NCI-H2171 (cell line): ENCODE data around the gene BAHD1.
A peak's percentile ranks its signal among the peaks of the same experiment; 100 is the strongest.

Experiments used
- DNase-seq: peaks from one replicate; lab custom pipeline; 2025; lab: John Stamatoyannopoulos, UW

The BAHD1 gene

DNA sequence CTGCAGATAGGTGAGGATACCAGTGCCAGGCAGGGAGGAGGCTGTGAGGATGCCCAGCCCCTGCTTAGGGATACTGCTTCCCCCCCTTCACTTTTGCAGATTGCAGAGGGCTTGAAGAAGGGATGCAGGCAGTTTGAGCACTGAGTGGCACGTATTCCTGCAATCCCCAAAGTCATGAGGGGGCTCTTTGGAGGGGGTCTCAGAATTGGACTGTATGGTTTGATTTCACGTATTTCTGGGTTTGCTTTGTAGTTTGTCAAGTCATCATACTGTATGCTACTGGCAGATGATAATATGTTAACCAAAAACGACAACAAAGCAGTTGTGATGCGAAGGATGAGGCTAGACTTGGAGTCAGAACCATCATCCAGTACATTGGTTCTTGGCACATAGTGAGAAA lies 58.1 kb downstream of the BAHD1 start:
- DNase-seq: no peak

DNA sequence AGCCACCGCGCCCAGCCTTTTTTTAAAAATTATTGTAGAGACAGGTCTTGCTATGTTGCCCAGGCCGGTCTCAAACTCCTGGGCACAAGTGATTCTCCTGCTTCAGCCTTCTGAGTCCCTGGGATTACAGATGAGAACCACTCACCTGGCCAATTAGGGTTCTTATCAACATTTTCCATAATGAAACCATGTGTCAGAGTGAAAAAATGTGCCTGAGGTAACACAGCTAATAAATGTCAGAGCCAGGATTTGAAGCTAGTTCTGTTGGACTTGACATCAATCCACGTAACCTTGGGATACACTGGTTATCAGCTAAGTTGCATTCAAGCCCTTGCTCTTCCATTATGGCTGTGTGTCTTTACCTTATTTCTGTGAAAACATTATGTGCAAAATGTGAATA lies 59.2 kb downstream of the BAHD1 start:
- DNase-seq: no peak

- DNase-seq: no peak
Observed at GRCh38 chr15:40500568-40501330, 60.0 kb downstream of the BAHD1 start.

GRCh38 chr15:40501487-40501886 lies 60.7 kb downstream of the BAHD1 start:
- no peak for DNase-seq

DNA sequence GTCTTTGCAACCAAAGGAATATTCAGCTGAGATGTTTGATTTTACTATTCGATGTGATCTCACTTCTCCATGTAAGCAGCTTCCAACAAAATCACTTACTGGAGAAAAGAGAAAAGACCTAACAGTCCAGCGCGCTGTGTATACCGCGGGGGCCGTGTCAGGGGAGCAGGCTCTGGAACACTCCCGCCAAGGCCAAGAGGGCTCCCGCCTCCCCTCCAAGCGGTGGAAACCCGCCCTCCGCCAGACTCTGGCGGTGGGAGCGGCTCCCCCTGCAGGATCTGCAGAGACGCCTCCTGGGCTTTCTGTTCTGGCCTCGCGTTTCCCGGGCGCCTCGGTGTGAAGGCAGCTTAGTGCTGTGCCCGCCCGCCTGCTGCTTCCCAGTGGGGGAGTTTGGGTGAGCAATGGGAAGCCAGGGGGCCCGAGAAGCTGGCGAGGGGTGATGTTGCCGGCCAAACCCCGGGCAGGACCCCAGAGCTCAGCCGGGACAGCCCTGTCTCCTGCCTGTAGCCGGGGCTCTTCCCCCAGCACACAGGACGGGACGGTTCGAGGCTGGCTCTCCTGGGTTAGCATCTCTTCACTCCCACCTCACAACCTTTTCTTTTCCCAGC lies 66.3 kb downstream of the BAHD1 start:
- peak; percentile 51 for DNase-seq

GRCh38 chr15:40508216-40508615 lies 67.5 kb downstream of the BAHD1 start:
- no peak for DNase-seq

- no peak for DNase-seq
Observed at GRCh38 chr15:40510201-40510600, 69.4 kb downstream of the BAHD1 start.

GRCh38 chr15:40511093-40511471 lies 70.3 kb downstream of the BAHD1 start:
- DNase-seq: no peak

DNA sequence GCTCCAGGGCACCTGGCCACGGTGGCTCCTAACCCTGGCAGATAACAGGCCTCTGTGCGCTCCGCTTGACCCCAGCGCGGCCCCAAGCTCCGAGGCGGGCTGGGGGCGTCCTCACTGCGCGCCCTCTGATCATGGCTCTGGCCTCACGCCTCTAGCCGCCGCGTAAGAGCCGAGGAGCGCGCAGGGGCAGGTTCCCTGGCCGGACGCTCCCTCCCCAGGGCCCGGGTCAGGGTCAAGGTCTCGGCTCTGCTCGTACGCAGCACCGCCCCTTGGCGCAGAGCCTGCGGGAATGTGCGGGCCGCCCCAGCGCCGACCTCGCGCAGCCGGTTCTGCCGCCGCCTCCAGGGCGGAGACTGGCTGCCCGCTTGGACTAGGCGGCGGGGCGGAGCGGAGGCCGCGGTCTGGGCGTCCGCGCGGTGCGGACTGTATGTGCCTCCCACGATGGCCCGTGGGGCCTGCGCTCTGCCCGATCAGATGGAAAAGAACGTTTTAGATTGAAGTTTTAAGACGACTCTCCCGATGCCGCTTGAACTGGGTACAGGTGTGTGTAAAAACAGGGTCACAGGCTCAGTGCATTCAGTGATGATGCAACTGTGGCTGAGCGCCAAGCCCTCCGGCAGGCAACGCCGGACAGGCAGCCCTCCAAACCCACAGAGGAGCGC lies 70.8 kb downstream of the BAHD1 start:
- no peak for DNase-seq

GRCh38 chr15:40512440-40512839 lies 71.7 kb downstream of the BAHD1 start:
- no peak for DNase-seq

GRCh38 chr15:40513609-40514008 lies 72.9 kb downstream of the BAHD1 start:
- no peak for DNase-seq

DNA sequence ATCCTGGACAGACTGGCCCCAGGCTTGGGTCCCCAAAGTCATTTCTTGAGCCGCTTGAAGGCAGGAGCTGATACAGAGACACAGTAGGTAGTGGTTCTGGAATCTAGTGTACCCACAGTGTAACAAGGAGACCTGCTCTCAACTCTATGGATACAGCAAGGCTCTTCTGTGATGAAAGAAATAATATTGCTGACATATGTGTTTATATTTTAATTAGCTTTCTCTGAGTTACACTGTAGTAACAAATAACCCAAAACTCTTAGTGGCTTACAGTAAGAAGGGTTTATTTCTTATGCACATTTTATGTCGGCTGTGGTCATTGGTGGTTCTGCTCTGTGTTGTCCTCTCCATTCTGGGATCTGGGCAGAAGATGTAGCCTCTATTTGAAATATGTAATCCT lies 75.6 kb downstream of the BAHD1 start:
- DNase-seq: no peak
